Fibroblast of lung (primary cell): Measurements from ENCODE around the gene SREBF1.

Experiments
- CTCF ChIP-seq, 2 donors: IDR thresholded peaks in 1 of 2; conservative IDR thresholded peaks in 1 of 2; 1 replicate in 1 of 2; 2 replicates in 1 of 2; pipeline ENCODE4 v1.5.1; 2011 to 2012; ENCODE audit warnings: low read length in 2 of 2, control low read depth in 1 of 2, inconsistent platforms in 1 of 2, low read depth in 1 of 2, mild to moderate bottlenecking in 1 of 2
- EZH2 ChIP-seq: IDR thresholded peaks from 2 replicates; pipeline ENCODE4 v1.5.1; 2012; ENCODE audit warnings: low read length, control low read depth, mild to moderate bottlenecking; ENCODE audit errors: missing control alignments

GRCh38 chr17:17836250-17836817 lies 452 bp downstream of the SREBF1 start:
- TF ChIP-seq CTCF (conservative IDR thresholded peaks at IDR 0.05 in 1 of 2, IDR thresholded peaks at IDR 0.05 in 1 of 2; ENCODE audit: low read depth in 1 of 2, low read length in 2 of 2) (no peak), EZH2 (no peak)
